HCT116 (cell line): ENCODE results near the gene AFDN. TPM values are rescaled to one million over a fixed set of nuclear protein-coding genes. Genes with fewer than 3 reads are reported as not detected.

Source experiments
- ATAC-seq: fragments of 200-7000 bp; cut with Tn5 transposase; 2 replicates; pipeline ENCODE4 v1.9.1; 2020; ENCODE audit warnings: mild to moderate bottlenecking, moderate library complexity
- BruUV-seq: library from RNA; stranded (reverse); fragments of 400-500 nt; replicated peaks from 2 replicates; lab custom pipeline; 2021; lab: Mats Ljungman, UMichigan
- CTCF ChIA-PET: fragments of 300-600 bp; sonication (Branson Sonifier 250); formaldehyde crosslinking; loops from one replicate; lab custom pipeline; 2021; ENCODE audit warnings: antibody characterized with exemption; lab: Charles Lee
- POLR2A ChIA-PET: fragments of 300-600, 350-600 bp; sonication (Branson Sonifier 250); formaldehyde crosslinking; loops from one replicate; lab custom pipeline; 2021; ENCODE audit warnings: antibody characterized with exemption; lab: Charles Lee
- RAD21 ChIA-PET, 2 experiments: fragments of 300-600 bp; sonication (Branson Sonifier 250); formaldehyde crosslinking; loops; one replicate each; lab custom pipeline; 2023; ENCODE audit warnings: low total read pairs in 2 of 2; ENCODE audit not compliant: uncharacterized antibody in 2 of 2, unreplicated experiment in 2 of 2, low non-redundant PET in 1 of 2; lab: Charles Lee
- DNase-seq: peaks from one replicate; pipeline ENCODE4 v3.0.0-alpha.2; 2010; ENCODE audit warnings: low read depth, low spot score
- H2AFZ ChIP-seq: fragments of 200-600 bp; shearing (Covaris generic), sonication (generic); 2 replicates; pipeline ENCODE4 v1.6.1; 2017; ENCODE audit warnings: low read depth, mixed run types, mixed read lengths, antibody characterized with exemption, low read length; ENCODE audit not compliant: poor library complexity, severe bottlenecking
- H3K27ac ChIP-seq: 2 replicates; pipeline ENCODE4 v1.5.1; 2012; ENCODE audit warnings: low read depth, low read length
- H3K27me3 ChIP-seq: fragments of 200-600 bp; sonication (generic); 2 replicates; pipeline ENCODE4 v1.6.1; 2016; ENCODE audit warnings: mixed run types, low read length, mixed read lengths; ENCODE audit not compliant: insufficient read depth
- H3K36me3 ChIP-seq, 2 experiments: fragments of 200-500 bp in 1 of 2; fragments of 200-600 bp in 1 of 2; sonication (Bioruptor generic) in 1 of 2; sonication (generic) in 1 of 2; 2 replicates each; pipeline versions ENCODE4 v1.5.1 to v1.6.1; 2014 to 2016; ENCODE audit warnings: low read length in 2 of 2, inconsistent platforms in 1 of 2, mixed read lengths in 1 of 2, mixed run types in 1 of 2; ENCODE audit not compliant: insufficient read depth in 2 of 2, control insufficient read depth in 1 of 2
- H3K4me1 ChIP-seq, 2 experiments: fragments of 200-600 bp in 1 of 2; sonication (generic) in 1 of 2; 2 replicates each; pipeline versions ENCODE4 v1.5.1 to v1.6.1; 2012 to 2017; ENCODE audit warnings: low read length in 2 of 2, inconsistent platforms in 1 of 2, mild to moderate bottlenecking in 1 of 2, mixed read lengths in 1 of 2, mixed run types in 1 of 2, moderate library complexity in 1 of 2; ENCODE audit not compliant: insufficient read depth in 2 of 2, control insufficient read depth in 1 of 2
- H3K4me2 ChIP-seq: fragments of 200-600 bp; sonication (generic); 2 replicates; pipeline ENCODE4 v1.6.1; 2017; ENCODE audit warnings: mixed run types, low read length, mixed read lengths
- H3K4me3 ChIP-seq, 2 experiments: fragments of 200-600 bp in 1 of 2; sonication (generic) in 1 of 2; replicated peaks in 1 of 2; 2 replicates each; pipeline ENCODE4 v1.5.1; 2011 to 2016; ENCODE audit warnings: low read length in 2 of 2, control low read depth in 1 of 2, low read depth in 1 of 2, mild to moderate bottlenecking in 1 of 2, mixed read lengths in 1 of 2, mixed run types in 1 of 2
- H3K79me2 ChIP-seq: fragments of 200-600 bp; sonication (generic); 2 replicates; pipeline ENCODE4 v1.6.1; 2017; ENCODE audit warnings: mild to moderate bottlenecking, mixed run types, low read length, moderate library complexity, mixed read lengths; ENCODE audit not compliant: insufficient read depth
- H3K9ac ChIP-seq: fragments of 200-600 bp; sonication (generic); 2 replicates; pipeline ENCODE4 v1.6.1; 2016; ENCODE audit warnings: low read length, mixed read lengths
- H3K9me2 ChIP-seq: fragments of 200-600 bp; sonication (generic), shearing (Covaris generic); 2 replicates; pipeline ENCODE4 v1.6.1; 2017; ENCODE audit warnings: mixed run types, mild to moderate bottlenecking, moderate library complexity; ENCODE audit not compliant: insufficient read depth
- H3K9me3 ChIP-seq, 2 experiments: fragments of 200-500 bp in 1 of 2; fragments of 200-600 bp in 1 of 2; sonication (Bioruptor generic) in 1 of 2; sonication (generic) in 1 of 2; 2 replicates each; pipeline ENCODE4 v1.6.1; 2014 to 2017; ENCODE audit warnings: low read length in 2 of 2, mixed read lengths in 2 of 2, inconsistent platforms in 1 of 2, low read depth in 1 of 2, mild to moderate bottlenecking in 1 of 2, mixed run types in 1 of 2, moderate library complexity in 1 of 2; ENCODE audit not compliant: control insufficient read depth in 1 of 2, insufficient read depth in 1 of 2
- H4K20me1 ChIP-seq: fragments of 200-600 bp; sonication (generic), shearing (Covaris generic); 2 replicates; pipeline ENCODE4 v1.6.1; 2017; ENCODE audit warnings: mixed run types, mild to moderate bottlenecking, moderate library complexity; ENCODE audit not compliant: insufficient read depth
- ATF3 ChIP-seq: IDR thresholded peaks from 2 replicates; pipeline ENCODE4 v1.6.1; 2012
- ELF1 ChIP-seq: IDR thresholded peaks from 2 replicates; pipeline ENCODE4 v1.6.1; 2012; ENCODE audit warnings: low read depth, borderline replicate concordance
- EZH2phosphoT487 ChIP-seq: fragments of 200-600 bp; IDR thresholded peaks from 2 replicates; pipeline ENCODE4 v1.6.1; 2018; ENCODE audit warnings: antibody characterized with exemption, borderline replicate concordance
- TCF7L2 ChIP-seq: IDR thresholded peaks from 2 replicates; pipeline ENCODE4 v1.7.0; 2011; ENCODE audit warnings: borderline replicate concordance, inconsistent platforms; ENCODE audit not compliant: insufficient read depth, insufficient read length; ENCODE audit errors: extremely low read depth
- intact Hi-C: fragments of 100-400 bp; cut with micrococcal nuclease; formaldehyde crosslinking; loops from 2 replicates; pipeline ENCODE4 v1.10.0; 2022
- total RNA-seq: library from RNA; stranded (reverse); gene quantifications from one replicate; pipeline ENCODE4 v1.2.1, GENCODE V29; 2021; ENCODE audit not compliant: unreplicated experiment
- TF ChIP-seq, protein P1 (sequence below): IDR thresholded peaks from 2 replicates; pipeline ENCODE4 v1.6.1; 2011; ENCODE audit warnings: mild to moderate bottlenecking, low read length, moderate library complexity; ENCODE audit not compliant: insufficient replicate concordance; ENCODE audit errors: extremely low read depth

Gene AFDN
- total RNA-seq, 1 experiment from 2014 or later, result 59.4 TPM

- H4K20me1 ChIP-seq, result no peaks in the 10 kb centered on the region
- TF ChIP-seq, protein P1, sequence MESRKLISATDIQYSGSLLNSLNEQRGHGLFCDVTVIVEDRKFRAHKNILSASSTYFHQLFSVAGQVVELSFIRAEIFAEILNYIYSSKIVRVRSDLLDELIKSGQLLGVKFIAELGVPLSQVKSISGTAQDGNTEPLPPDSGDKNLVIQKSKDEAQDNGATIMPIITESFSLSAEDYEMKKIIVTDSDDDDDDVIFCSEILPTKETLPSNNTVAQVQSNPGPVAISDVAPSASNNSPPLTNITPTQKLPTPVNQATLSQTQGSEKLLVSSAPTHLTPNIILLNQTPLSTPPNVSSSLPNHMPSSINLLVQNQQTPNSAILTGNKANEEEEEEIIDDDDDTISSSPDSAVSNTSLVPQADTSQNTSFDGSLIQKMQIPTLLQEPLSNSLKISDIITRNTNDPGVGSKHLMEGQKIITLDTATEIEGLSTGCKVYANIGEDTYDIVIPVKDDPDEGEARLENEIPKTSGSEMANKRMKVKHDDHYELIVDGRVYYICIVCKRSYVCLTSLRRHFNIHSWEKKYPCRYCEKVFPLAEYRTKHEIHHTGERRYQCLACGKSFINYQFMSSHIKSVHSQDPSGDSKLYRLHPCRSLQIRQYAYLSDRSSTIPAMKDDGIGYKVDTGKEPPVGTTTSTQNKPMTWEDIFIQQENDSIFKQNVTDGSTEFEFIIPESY, result no peak
- no peak for TF ChIP-seq ATF3
- TF ChIP-seq, all 23 proteins: peak for 0
- no peaks in the 10 kb centered on the region for H3K9me3 ChIP-seq
- POLR2A ChIA-PET, result interaction anchor here (0.7 kb wide), 1 partner anchor 222 kb away, joined by 3 read pairs; no protein-coding TSS in a partner anchor
- intact Hi-C loops, result no loop called here
- no peak overlapping the region for H3K4me2 ChIP-seq
- H3K4me3 ChIP-seq, result no peak overlapping the region
- H3K4me1 ChIP-seq, result no peaks in the 10 kb centered on the region
- H3K27ac ChIP-seq, result no peak overlapping the region
- H3K9ac ChIP-seq, result no peak overlapping the region
- no peaks in the 10 kb centered on the region for H3K27me3 ChIP-seq
- ATAC-seq (no peak), DNase-seq (no peak)
- CTCF ChIA-PET, result no interaction called here
- RAD21 ChIA-PET, result no interaction called here
- peaks cover 19 to 26% of the 10 kb centered on the region in 2 experiments; a peak in 3 of 4 replicates for H3K36me3 ChIP-seq
- H3K79me2 ChIP-seq, result no peaks in the 10 kb centered on the region
- no TSS peak for BruUV-seq
- H2AFZ ChIP-seq, result no peak overlapping the region
- no peaks in the 10 kb centered on the region for H3K9me2 ChIP-seq
Measured at GRCh38 chr6:167917551-167918154, 90.9 kb downstream of the AFDN start.

- H3K4me3 ChIP-seq, result no peak overlapping the region
- CTCF ChIA-PET, result no interaction called here
- POLR2A ChIA-PET, result interaction anchor here (0.7 kb wide), 1 partner anchor 221 kb away, joined by 3 read pairs; no protein-coding TSS in a partner anchor
- no peaks in the 10 kb centered on the region for H3K9me3 ChIP-seq
- DNase-seq, result no peak
- no peak overlapping the region for H2AFZ ChIP-seq
- no TSS peak for BruUV-seq
- H4K20me1 ChIP-seq, result no peaks in the 10 kb centered on the region
- no peaks in the 10 kb centered on the region for H3K79me2 ChIP-seq
- no peak overlapping the region for H3K9ac ChIP-seq
- no peak overlapping the region for H3K4me2 ChIP-seq
- no peaks in the 10 kb centered on the region for H3K9me2 ChIP-seq
- no peaks in the 10 kb centered on the region for H3K4me1 ChIP-seq
- TF ChIP-seq TCF7L2 (no peak), ELF1 (no peak), EZH2phosphoT487 (no peak)
- TF ChIP-seq, all 23 proteins: peak for 0
- RAD21 ChIA-PET, result no interaction called here
- intact Hi-C loops, result no loop called here
- Histone ChIP-seq H3K36me3 (peaks cover 19 to 24% of the 10 kb centered on the region in 2 experiments; a peak in 3 of 4 replicates), H3K27ac (no peak overlapping the region), H3K27me3 (no peaks in the 10 kb centered on the region)
- ATAC-seq, result no peak
Measured at GRCh38 chr6:167918548-167919278, 92.0 kb downstream of the AFDN start.
